ENCODE results near the gene XYLT1. TPM values are rescaled to one million over a fixed set of nuclear protein-coding genes. Genes with fewer than 3 reads are reported as not detected.

XYLT1 gene
- total and polyA plus RNA-seq, 2 of the 8 experiments (the other 6 are each of a cell fraction or from before 2014, with no cell fraction given) = 6.6 to 25.4 TPM

- Histone ChIP-seq H2BK15ac (ENCODE audit: low read length) (no peak overlapping the region), H3K27ac (ENCODE audit: low read depth, low read length) (no peak overlapping the region), H2BK20ac (ENCODE audit: low read length) (no peak overlapping the region), H4K20me1 (replicated peaks in 1 of 2; ENCODE audit: control insufficient read depth in 1 of 2, insufficient read depth in 2 of 2, low read length in 2 of 2) (peaks cover 0 to 2% of the 10 kb centered on the region in 2 experiments), H2AK5ac (ENCODE audit: low read depth, low read length) (no peak overlapping the region), H3K14ac (ENCODE audit: insufficient read length) (no peak overlapping the region), H4K91ac (replicated peaks; ENCODE audit: insufficient read length, low read length) (no peak overlapping the region), H3K27me3 (replicated peaks in 1 of 4; ENCODE audit: control insufficient read depth in 3 of 4, extremely low read depth in 1 of 4, insufficient read depth in 3 of 4, low read length in 3 of 4) (no peaks in the 10 kb centered on the region), H3K9ac (replicated peaks in 1 of 4; ENCODE audit: extremely low read depth in 1 of 4, low read depth in 3 of 4, low read length in 3 of 4) (no peak overlapping the region), H3K23me2 (ENCODE audit: low read depth, low read length) (no peaks in the 10 kb centered on the region), H3K9me3 (ENCODE audit: insufficient read depth in 2 of 2, low read depth in 1 of 2, low read length in 1 of 2) (no peaks in the 10 kb centered on the region), H2AFZ (ENCODE audit: low read length) (no peak overlapping the region), H3K36me3 (ENCODE audit: control insufficient read depth in 2 of 4, insufficient read depth in 4 of 4, low read length in 3 of 4) (no peaks in the 10 kb centered on the region), H2BK12ac (ENCODE audit: low read depth, low read length) (no peak overlapping the region), H3K4me3 (ENCODE audit: extremely low read depth in 1 of 4, insufficient read depth in 2 of 4, low read depth in 3 of 4, low read length in 4 of 4) (no peak overlapping the region), H4K5ac (ENCODE audit: insufficient read length, low read depth, low read length) (no peak overlapping the region), H2BK120ac (replicated peaks; ENCODE audit: low read depth, low read length) (no peak overlapping the region), H3K79me1 (ENCODE audit: low read depth, low read length) (peaks cover 5% of the 10 kb centered on the region; the same call in 1 of the 2 replicates), H3K56ac (replicated peaks; ENCODE audit: insufficient read length, low read depth, low read length) (no peak overlapping the region), H3K18ac (ENCODE audit: extremely low read depth, low read length) (no peak overlapping the region), H3K23ac (ENCODE audit: insufficient read length) (no peak overlapping the region), H3K79me2 (ENCODE audit: control insufficient read depth in 1 of 2, insufficient read depth in 2 of 2, low read length in 2 of 2) (peaks cover 0 to 12% of the 10 kb centered on the region in 2 experiments; a peak in 1 of 4 replicates), H3K4me1 (replicated peaks in 1 of 4; ENCODE audit: control insufficient read depth in 3 of 4, insufficient read depth in 4 of 4, low read length in 3 of 4) (peaks cover 0 to 31% (median 25%) of the 10 kb centered on the region in 4 experiments; a peak in 6 of 7 replicates), H3K4ac (replicated peaks; ENCODE audit: insufficient read length, low read depth, low read length) (no peak overlapping the region), H4K8ac (ENCODE audit: extremely low read depth, insufficient read depth, low read length) (no peak overlapping the region), H2BK5ac (ENCODE audit: low read depth, low read length) (no peak overlapping the region), H3K4me2 (ENCODE audit: insufficient read depth in 1 of 2, low read depth in 2 of 2, low read length in 2 of 2) (no peak overlapping the region)
- FAIRE-seq (no peak), DNase-seq (ENCODE audit: low read depth in 1 of 2, low spot score in 2 of 2) (no peak)
- WGBS, 2 experiments (ENCODE audit: extremely low coverage in 1 of 2, insufficient coverage in 1 of 2, insufficient read length in 1 of 2, insufficient replicate concordance in 2 of 2, low coverage in 1 of 2, low lambda C conversion rate in 2 of 2, missing lambda C conversion rate in 1 of 2) = 82% methylated on average over 2 of the region's 2 CpGs; no CpG with 5 or more reads in 1 of the 2 experiments
- no peak for TF ChIP-seq RXRA (IDR thresholded peaks at IDR 0.05; ENCODE audit: insufficient read depth, low read depth, low read length)
- TF ChIP-seq E2F6 (IDR thresholded peaks at IDR 0.05) = no peak
- TF ChIP-seq EP300 (IDR thresholded peaks at IDR 0.05; ENCODE audit: borderline replicate concordance in 1 of 2, low read depth in 2 of 2, low read length in 2 of 2) = no peak
- TF ChIP-seq SAP30 (IDR thresholded peaks at IDR 0.05; ENCODE audit: insufficient read depth, insufficient replicate concordance, low read length) = no peak
- no peak for TF ChIP-seq TAF1 (IDR thresholded peaks at IDR 0.05; ENCODE audit: low read depth, low read length)
- no peak for TF ChIP-seq SP2 (IDR thresholded peaks at IDR 0.05; ENCODE audit: low read length)
- no peak for TF ChIP-seq JUND (IDR thresholded peaks at IDR 0.05; ENCODE audit: low read length)
- TF ChIP-seq TCF12 (IDR thresholded peaks at IDR 0.05; ENCODE audit: low read depth, low read length) = no peak
- no peak for TF ChIP-seq YY1 (IDR thresholded peaks at IDR 0.05; ENCODE audit: low read depth, low read length)
- TF ChIP-seq TEAD4 (IDR thresholded peaks at IDR 0.05; ENCODE audit: low read depth, low read length) = no peak
- no peak for TF ChIP-seq ATF2 (IDR thresholded peaks at IDR 0.05; ENCODE audit: low read length)
- POLR2A ChIA-PET (ENCODE audit: partially characterized antibody) = interaction anchor here (0.7 to 0.9 kb wide), 2 partner anchors 69 to 70 kb away, joined by 3 read pairs; no protein-coding TSS in a partner anchor
- CTCF ChIA-PET (ENCODE audit: partially characterized antibody) = interaction anchor here (1.1 to 2.9 kb wide), 7 partner anchors 11 to 135 kb away, joined by 3 to 15 read pairs (median 4); no protein-coding TSS in a partner anchor
Measured at GRCh38 chr16:17371299-17371698, 99.5 kb downstream of the XYLT1 start.

Data from H1 (cell line).